ENCODE measurements around the gene TTC39B.
"Not testable (repeated sequence)": the region's sequence is repeated elsewhere in the genome, so short reads cannot be mapped to it uniquely, and the experiment has no call there.

Gene TTC39B

GRCh38 chr9:15238646-15239045, 68.4 kb downstream of the TTC39B start:
- Mint-ChIP-seq H3K4me3 (no peak overlapping the region), H3K9me3 (peaks cover 45% of the 10 kb centered on the region), H3K27me3 (no peaks in the 10 kb centered on the region), H3K36me3 (ENCODE audit: low read depth) (peaks cover 61% of the 10 kb centered on the region), H3K27ac (no peak overlapping the region), H3K4me1 (ENCODE audit: low read depth) (peaks cover 35% of the 10 kb centered on the region)
- no peak for DNase-seq

GRCh38 chr9:15235658-15236057, 71.4 kb downstream of the TTC39B start:
- H3K27me3 Mint-ChIP-seq: no peaks in the 10 kb centered on the region
- peaks cover 57% of the 10 kb centered on the region for H3K36me3 Mint-ChIP-seq (ENCODE audit: low read depth)
- DNase-seq: no peak
- peaks cover 45% of the 10 kb centered on the region for H3K9me3 Mint-ChIP-seq
- no peak overlapping the region for H3K4me3 Mint-ChIP-seq
- H3K4me1 Mint-ChIP-seq (ENCODE audit: low read depth): peaks cover 21% of the 10 kb centered on the region
- H3K27ac Mint-ChIP-seq: peak overlapping the region; percentile 55

GRCh38 chr9:15233941-15234490, 73.0 kb downstream of the TTC39B start:
- H3K27me3 Mint-ChIP-seq, H3K27ac Mint-ChIP-seq, DNase-seq, H3K4me3 Mint-ChIP-seq: not testable (repeated sequence)
- peaks cover 43% of the 10 kb centered on the region for H3K36me3 Mint-ChIP-seq (ENCODE audit: low read depth)
- peaks cover 35% of the 10 kb centered on the region for H3K4me1 Mint-ChIP-seq (ENCODE audit: low read depth)
- H3K9me3 Mint-ChIP-seq: peaks cover 34% of the 10 kb centered on the region

- H3K9me3 Mint-ChIP-seq: peaks cover 23% of the 10 kb centered on the region
- H3K36me3 Mint-ChIP-seq (ENCODE audit: low read depth): peaks cover 32% of the 10 kb centered on the region
- H3K4me1 Mint-ChIP-seq (ENCODE audit: low read depth): peaks cover 45% of the 10 kb centered on the region
- not testable (repeated sequence) for H3K27me3 Mint-ChIP-seq, H3K4me3 Mint-ChIP-seq, DNase-seq, H3K27ac Mint-ChIP-seq
Observed at GRCh38 chr9:15232706-15233280, 74.2 kb downstream of the TTC39B start.

- H3K4me1 Mint-ChIP-seq (ENCODE audit: low read depth): peaks cover 50% of the 10 kb centered on the region
- DNase-seq: peak; percentile 37
- H3K27ac Mint-ChIP-seq: no peak overlapping the region
- H3K9me3 Mint-ChIP-seq: peaks cover 16% of the 10 kb centered on the region
- H3K27me3 Mint-ChIP-seq: no peaks in the 10 kb centered on the region
- peaks cover 25% of the 10 kb centered on the region for H3K36me3 Mint-ChIP-seq (ENCODE audit: low read depth)
- H3K4me3 Mint-ChIP-seq: no peak overlapping the region
Observed at GRCh38 chr9:15231788-15232635, 75.0 kb downstream of the TTC39B start.

GRCh38 chr9:15229409-15229808, 77.6 kb downstream of the TTC39B start:
- Mint-ChIP-seq H3K36me3 (ENCODE audit: low read depth) (peaks cover 16% of the 10 kb centered on the region), H3K4me1 (ENCODE audit: low read depth) (peaks cover 41% of the 10 kb centered on the region), H3K27me3 (no peaks in the 10 kb centered on the region), H3K27ac (peak overlapping the region; percentile 83), H3K9me3 (no peaks in the 10 kb centered on the region), H3K4me3 (peak overlapping the region; percentile 4)
- no peak for DNase-seq

- Mint-ChIP-seq H3K27ac (peak overlapping the region; percentile 75), H3K36me3 (ENCODE audit: low read depth) (peaks cover 31% of the 10 kb centered on the region)
Observed at GRCh38 chr9:15227491-15227890, 79.5 kb downstream of the TTC39B start.

GRCh38 chr9:15225564-15226126, 81.4 kb downstream of the TTC39B start:
- Mint-ChIP-seq H3K27ac (no peak overlapping the region), H3K4me3 (no peak overlapping the region), H3K36me3 (ENCODE audit: low read depth) (peaks cover 37% of the 10 kb centered on the region), H3K9me3 (no peaks in the 10 kb centered on the region), H3K27me3 (no peaks in the 10 kb centered on the region), H3K4me1 (ENCODE audit: low read depth) (peaks cover 71% of the 10 kb centered on the region)
- DNase-seq: no peak

More at GRCh38 chr9:15227491-15227890, 79.5 kb downstream of the TTC39B start:
- Mint-ChIP-seq H3K4me1 (ENCODE audit: low read depth) (peaks cover 56% of the 10 kb centered on the region), H3K4me3 (no peak overlapping the region), H3K27me3 (no peaks in the 10 kb centered on the region), H3K9me3 (no peaks in the 10 kb centered on the region)
- DNase-seq: no peak

GRCh38 chr9:15222313-15222712, 84.7 kb downstream of the TTC39B start:
- DNase-seq: no peak
- H3K4me1 Mint-ChIP-seq (ENCODE audit: low read depth): peaks cover 46% of the 10 kb centered on the region
- H3K4me3 Mint-ChIP-seq: no peak overlapping the region
- no peaks in the 10 kb centered on the region for H3K27me3 Mint-ChIP-seq
- H3K9me3 Mint-ChIP-seq: no peaks in the 10 kb centered on the region
- no peak overlapping the region for H3K27ac Mint-ChIP-seq
- peaks cover 41% of the 10 kb centered on the region for H3K36me3 Mint-ChIP-seq (ENCODE audit: low read depth)

GRCh38 chr9:15221746-15222145, 85.3 kb downstream of the TTC39B start:
- no peak overlapping the region for H3K27ac Mint-ChIP-seq
- H3K36me3 Mint-ChIP-seq (ENCODE audit: low read depth): peaks cover 41% of the 10 kb centered on the region
- no peak for DNase-seq
- no peaks in the 10 kb centered on the region for H3K9me3 Mint-ChIP-seq
- H3K27me3 Mint-ChIP-seq: no peaks in the 10 kb centered on the region
- no peak overlapping the region for H3K4me3 Mint-ChIP-seq
- H3K4me1 Mint-ChIP-seq (ENCODE audit: low read depth): peaks cover 45% of the 10 kb centered on the region

GRCh38 chr9:15220658-15221318, 86.2 kb downstream of the TTC39B start:
- Mint-ChIP-seq H3K36me3 (ENCODE audit: low read depth) (peaks cover 47% of the 10 kb centered on the region), H3K9me3 (no peaks in the 10 kb centered on the region), H3K27ac (no peak overlapping the region), H3K4me1 (ENCODE audit: low read depth) (peaks cover 45% of the 10 kb centered on the region), H3K27me3 (no peaks in the 10 kb centered on the region), H3K4me3 (no peak overlapping the region)
- no peak for DNase-seq

- Mint-ChIP-seq H3K9me3 (no peaks in the 10 kb centered on the region), H3K27ac (peak overlapping the region; percentile 11), H3K36me3 (ENCODE audit: low read depth) (peaks cover 41% of the 10 kb centered on the region), H3K4me3 (no peak overlapping the region), H3K27me3 (no peaks in the 10 kb centered on the region), H3K4me1 (ENCODE audit: low read depth) (peaks cover 44% of the 10 kb centered on the region)
- no peak for DNase-seq
Observed at GRCh38 chr9:15219546-15219945, 87.5 kb downstream of the TTC39B start.

- H3K36me3 Mint-ChIP-seq (ENCODE audit: low read depth): peaks cover 37% of the 10 kb centered on the region
- no peak overlapping the region for H3K4me3 Mint-ChIP-seq
- H3K9me3 Mint-ChIP-seq: no peaks in the 10 kb centered on the region
- no peaks in the 10 kb centered on the region for H3K27me3 Mint-ChIP-seq
- no peak for DNase-seq
- H3K4me1 Mint-ChIP-seq (ENCODE audit: low read depth): peaks cover 41% of the 10 kb centered on the region
- H3K27ac Mint-ChIP-seq: no peak overlapping the region
Observed at GRCh38 chr9:15218994-15219393, 88.0 kb downstream of the TTC39B start.

- H3K36me3 Mint-ChIP-seq (ENCODE audit: low read depth): peaks cover 41% of the 10 kb centered on the region
- peak overlapping the region; percentile 42 for H3K27ac Mint-ChIP-seq
- H3K4me3 Mint-ChIP-seq: no peak overlapping the region
- H3K4me1 Mint-ChIP-seq (ENCODE audit: low read depth): peaks cover 34% of the 10 kb centered on the region
- no peak for DNase-seq
- no peaks in the 10 kb centered on the region for H3K27me3 Mint-ChIP-seq
- H3K9me3 Mint-ChIP-seq: no peaks in the 10 kb centered on the region
Observed at GRCh38 chr9:15213249-15213648, 93.8 kb downstream of the TTC39B start.
